C4-2B (cell line): ENCODE measurements around the gene BTG2.
A peak's percentile ranks its signal among the peaks of the same experiment; 100 is the strongest.

Source experiments
- H3K27ac ChIP-seq: fragments of 450-650 bp; 2 replicates; pipeline ENCODE4 v1.5.1; 2017
- CTCF ChIP-seq: fragments of 450-650 bp; conservative IDR thresholded peaks from 2 replicates; pipeline ENCODE4 v1.5.1; 2017; ENCODE audit warnings: mild to moderate bottlenecking
- ZFX ChIP-seq: fragments of 450-650 bp; IDR thresholded peaks from 2 replicates; pipeline ENCODE4 v1.6.1; 2017

BTG2 gene

GRCh38 chr1:203321273-203322052 lies 16.1 kb downstream of the BTG2 start:
- peak overlapping the region; percentile 70 for H3K27ac ChIP-seq
- no peak for TF ChIP-seq ZFX
- no peak for TF ChIP-seq CTCF

DNA sequence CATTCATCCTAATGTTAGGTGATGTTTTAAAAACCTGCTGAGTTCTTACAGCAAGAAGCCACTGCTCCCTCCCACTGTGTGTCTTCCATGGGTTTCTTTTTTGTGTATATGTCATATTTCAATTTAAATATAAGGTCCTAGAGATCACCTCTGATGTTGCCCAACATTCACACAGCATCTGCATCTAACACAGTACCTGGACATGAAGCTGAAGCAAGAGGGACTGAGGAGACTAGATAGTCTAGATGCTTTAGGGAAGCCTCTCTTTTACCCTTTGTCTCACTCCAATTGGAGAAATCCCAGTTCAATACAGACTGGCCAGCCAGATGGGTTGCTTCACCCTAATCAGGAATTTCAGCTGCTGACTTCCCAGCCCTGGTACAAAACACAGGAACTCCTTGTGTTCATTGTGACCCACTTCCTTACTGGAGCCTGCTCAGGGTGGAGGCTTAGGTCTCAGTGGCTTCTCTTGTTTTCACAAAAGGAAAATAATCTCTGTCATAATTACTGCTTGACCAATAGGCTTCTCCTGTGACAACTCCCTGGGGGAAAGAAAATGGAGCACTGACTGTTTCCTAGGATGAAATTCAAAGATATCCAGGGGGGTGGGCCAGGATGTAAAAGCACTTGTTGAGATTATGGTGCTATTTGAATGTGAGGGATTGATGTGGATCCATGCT lies 17.3 kb downstream of the BTG2 start:
- peak overlapping the region; percentile 70; the same call in 1 of the 2 replicates for H3K27ac ChIP-seq

DNA sequence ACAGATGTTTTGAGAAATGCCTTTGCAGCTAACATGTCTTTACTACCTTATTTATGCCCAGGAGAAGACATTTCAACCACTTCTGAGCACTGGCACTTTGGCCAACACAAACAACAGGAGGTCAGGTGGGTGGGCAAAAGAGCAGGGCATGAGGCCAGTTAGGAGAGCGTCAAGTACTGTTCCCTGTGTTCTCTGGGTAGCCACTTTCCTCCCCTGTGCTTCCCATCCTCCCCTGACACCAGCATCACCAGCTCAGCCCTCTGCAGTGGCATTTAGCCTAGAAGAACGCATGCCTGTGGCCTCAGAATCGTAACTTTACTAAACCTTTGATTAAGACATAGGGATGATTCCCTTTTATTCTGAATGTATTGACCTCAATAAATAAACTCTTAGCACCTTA lies 18.3 kb downstream of the BTG2 start:
- TF ChIP-seq ZFX (no peak), CTCF (no peak)
- H3K27ac ChIP-seq: peak overlapping the region; percentile 70

More for the DNA sequence above, 17.3 kb downstream of the BTG2 start:
- TF ChIP-seq CTCF: no peak
- no peak for TF ChIP-seq ZFX

DNA sequence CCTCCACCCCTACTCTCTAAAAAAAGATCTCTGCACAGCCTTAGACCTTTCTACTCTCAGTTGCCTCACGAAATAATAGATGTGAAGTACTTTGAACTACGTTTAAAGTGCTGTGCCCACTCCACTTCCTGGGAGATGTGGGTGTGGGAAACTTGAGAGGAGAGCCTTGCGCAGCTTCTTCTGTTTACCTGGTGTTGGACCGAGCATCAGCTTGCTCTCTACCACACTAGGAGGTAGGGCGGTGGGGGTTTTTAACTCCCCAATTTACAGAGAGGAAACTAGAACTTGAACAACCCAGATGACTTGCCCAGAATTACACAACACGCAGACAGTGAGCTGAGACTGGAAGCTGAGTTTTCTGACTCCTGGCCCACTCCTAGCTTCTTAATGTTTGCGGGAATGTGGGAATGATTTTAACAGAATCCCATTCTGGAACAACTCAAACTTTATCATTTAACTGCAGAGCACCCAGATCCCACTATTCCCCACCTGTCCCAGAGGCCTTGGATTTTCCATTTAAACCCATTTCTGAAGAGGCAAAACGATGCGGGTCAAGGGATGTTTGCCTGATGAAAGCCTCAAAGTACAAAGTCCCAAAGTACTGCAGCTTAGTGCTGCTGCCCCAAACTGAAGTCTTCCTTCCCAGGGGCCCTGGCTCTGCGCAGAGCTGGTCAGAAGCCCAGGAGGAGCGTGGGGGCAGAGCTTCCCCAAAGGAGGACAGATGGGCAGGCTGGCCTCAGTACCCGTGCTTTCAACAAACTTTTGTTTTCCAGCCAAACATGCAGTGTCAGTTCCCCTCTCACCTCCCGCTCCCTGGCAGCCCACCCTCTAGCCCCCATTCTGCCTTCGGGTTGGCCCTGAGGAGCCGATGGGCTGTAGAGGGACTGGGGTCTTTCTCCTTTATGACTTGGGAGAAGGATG lies 19.0 kb downstream of the BTG2 start:
- TF ChIP-seq CTCF (no peak), ZFX (no peak)
- H3K27ac ChIP-seq: peak overlapping the region; percentile 86

GRCh38 chr1:203325026-203325417 lies 19.7 kb downstream of the BTG2 start:
- TF ChIP-seq CTCF (no peak), ZFX (no peak)
- H3K27ac ChIP-seq: peak overlapping the region; percentile 86

DNA sequence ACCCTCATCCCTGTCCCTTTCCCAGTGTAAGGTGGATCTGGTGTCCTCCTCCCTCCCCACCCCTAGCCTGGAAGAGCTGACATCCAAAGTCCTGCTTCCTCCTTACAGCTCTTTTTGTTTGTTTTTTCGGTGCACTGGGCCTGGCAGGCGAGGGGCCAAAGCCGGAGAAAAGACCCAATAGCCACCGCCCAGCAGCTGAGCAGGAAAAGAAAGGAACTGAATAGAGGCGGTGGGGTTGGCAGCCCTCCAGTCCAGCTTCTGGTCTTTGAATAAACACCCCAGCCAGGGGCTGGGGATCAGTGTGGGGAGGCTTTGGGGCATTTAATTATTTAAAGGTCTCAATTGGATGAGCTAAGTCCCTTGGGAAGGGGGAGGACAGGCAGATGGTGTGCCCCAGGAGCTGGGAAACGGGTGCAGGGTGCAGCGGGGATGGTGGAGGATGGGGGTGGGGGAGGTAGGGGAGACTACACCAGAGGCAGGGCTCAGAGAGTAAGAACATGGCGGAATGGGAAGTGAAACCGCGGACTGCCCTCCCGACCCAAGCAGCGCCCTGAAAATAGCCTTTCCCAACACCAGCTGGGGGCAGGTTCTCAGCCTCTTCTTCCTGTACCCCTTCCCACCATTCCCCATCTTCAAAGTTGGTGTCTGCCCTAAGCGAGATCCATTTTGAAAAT lies 20.2 kb downstream of the BTG2 start:
- peak overlapping the region; percentile 86 for H3K27ac ChIP-seq
- TF ChIP-seq ZFX: no peak
- no peak for TF ChIP-seq CTCF
